Measurements from ENCODE around the gene IL27RA.
"Not testable (repeated sequence)": the region's sequence is repeated elsewhere in the genome, so short reads cannot be mapped to it uniquely, and the experiment has no call there.

DNA sequence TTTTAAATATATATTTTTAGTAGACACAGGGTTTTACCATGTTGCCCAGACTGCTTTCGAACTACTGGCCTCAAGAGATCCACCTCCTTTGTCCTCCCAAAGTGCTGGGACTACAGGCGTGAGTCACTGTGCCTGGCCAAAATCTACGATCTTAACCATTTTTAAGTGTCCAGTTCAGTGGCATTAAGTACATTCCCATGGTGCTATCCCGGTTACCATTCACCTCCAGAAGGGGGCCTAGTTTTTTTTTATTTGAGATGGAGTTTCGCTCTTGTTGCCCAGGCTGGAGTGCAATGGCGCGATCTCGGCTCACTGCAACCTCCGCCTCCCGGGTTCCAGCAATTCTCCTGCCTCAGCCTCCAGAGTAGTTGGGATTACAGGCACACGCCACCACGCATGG lies 3.6 kb downstream of the IL27RA start:
- TF ChIP-seq, protein P1, sequence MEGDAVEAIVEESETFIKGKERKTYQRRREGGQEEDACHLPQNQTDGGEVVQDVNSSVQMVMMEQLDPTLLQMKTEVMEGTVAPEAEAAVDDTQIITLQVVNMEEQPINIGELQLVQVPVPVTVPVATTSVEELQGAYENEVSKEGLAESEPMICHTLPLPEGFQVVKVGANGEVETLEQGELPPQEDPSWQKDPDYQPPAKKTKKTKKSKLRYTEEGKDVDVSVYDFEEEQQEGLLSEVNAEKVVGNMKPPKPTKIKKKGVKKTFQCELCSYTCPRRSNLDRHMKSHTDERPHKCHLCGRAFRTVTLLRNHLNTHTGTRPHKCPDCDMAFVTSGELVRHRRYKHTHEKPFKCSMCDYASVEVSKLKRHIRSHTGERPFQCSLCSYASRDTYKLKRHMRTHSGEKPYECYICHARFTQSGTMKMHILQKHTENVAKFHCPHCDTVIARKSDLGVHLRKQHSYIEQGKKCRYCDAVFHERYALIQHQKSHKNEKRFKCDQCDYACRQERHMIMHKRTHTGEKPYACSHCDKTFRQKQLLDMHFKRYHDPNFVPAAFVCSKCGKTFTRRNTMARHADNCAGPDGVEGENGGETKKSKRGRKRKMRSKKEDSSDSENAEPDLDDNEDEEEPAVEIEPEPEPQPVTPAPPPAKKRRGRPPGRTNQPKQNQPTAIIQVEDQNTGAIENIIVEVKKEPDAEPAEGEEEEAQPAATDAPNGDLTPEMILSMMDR (conservative IDR thresholded peaks at IDR 0.05; ENCODE audit: low read depth, low read length): not testable (repeated sequence)
- TF ChIP-seq, protein P2, sequence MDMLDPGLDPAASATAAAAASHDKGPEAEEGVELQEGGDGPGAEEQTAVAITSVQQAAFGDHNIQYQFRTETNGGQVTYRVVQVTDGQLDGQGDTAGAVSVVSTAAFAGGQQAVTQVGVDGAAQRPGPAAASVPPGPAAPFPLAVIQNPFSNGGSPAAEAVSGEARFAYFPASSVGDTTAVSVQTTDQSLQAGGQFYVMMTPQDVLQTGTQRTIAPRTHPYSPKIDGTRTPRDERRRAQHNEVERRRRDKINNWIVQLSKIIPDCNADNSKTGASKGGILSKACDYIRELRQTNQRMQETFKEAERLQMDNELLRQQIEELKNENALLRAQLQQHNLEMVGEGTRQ (IDR thresholded peaks at IDR 0.05; ENCODE audit: low read depth, low read length): not testable (repeated sequence)
- not testable (repeated sequence) for TF ChIP-seq BHLHE40 (IDR thresholded peaks at IDR 0.05; ENCODE audit: low read depth, low read length); POLR2A (IDR thresholded peaks at IDR 0.05; ENCODE audit: low read depth, low read length); MXI1 (IDR thresholded peaks at IDR 0.05; ENCODE audit: borderline replicate concordance, low read depth, low read length); CEBPB (IDR thresholded peaks at IDR 0.05; ENCODE audit: low read depth, low read length); CHD1 (IDR thresholded peaks at IDR 0.05; ENCODE audit: low read depth, low read length)

All from IMR-90 (cell line).